GM06990 (cell line): ENCODE measurements around the gene CEBPA.

Experiments used
- DNase-seq: peaks from one replicate; pipeline ENCODE4 v3.0.0-alpha.2; 2011; ENCODE audit not compliant: insufficient read length; ENCODE audit errors: extremely low read depth
- H3K27me3 ChIP-seq: replicated peaks from 2 replicates; pipeline ENCODE4 v1.6.0; 2011; ENCODE audit warnings: low read length; ENCODE audit not compliant: control insufficient read depth, insufficient read depth
- H3K36me3 ChIP-seq: 2 replicates; pipeline ENCODE4 v1.5.1; 2011; ENCODE audit warnings: low read length; ENCODE audit not compliant: control insufficient read depth, insufficient read depth
- H3K4me3 ChIP-seq: replicated peaks from 2 replicates; pipeline ENCODE4 v1.5.1; 2011; ENCODE audit warnings: low read depth, mild to moderate bottlenecking, control low read depth, low read length
- TF ChIP-seq, protein P1 (sequence below): IDR thresholded peaks from 2 replicates; pipeline ENCODE4 v1.5.1; 2011; ENCODE audit warnings: low read length, control low read depth, mild to moderate bottlenecking, inconsistent platforms; ENCODE audit not compliant: insufficient read depth, poor library complexity, severe bottlenecking

CEBPA gene

DNA sequence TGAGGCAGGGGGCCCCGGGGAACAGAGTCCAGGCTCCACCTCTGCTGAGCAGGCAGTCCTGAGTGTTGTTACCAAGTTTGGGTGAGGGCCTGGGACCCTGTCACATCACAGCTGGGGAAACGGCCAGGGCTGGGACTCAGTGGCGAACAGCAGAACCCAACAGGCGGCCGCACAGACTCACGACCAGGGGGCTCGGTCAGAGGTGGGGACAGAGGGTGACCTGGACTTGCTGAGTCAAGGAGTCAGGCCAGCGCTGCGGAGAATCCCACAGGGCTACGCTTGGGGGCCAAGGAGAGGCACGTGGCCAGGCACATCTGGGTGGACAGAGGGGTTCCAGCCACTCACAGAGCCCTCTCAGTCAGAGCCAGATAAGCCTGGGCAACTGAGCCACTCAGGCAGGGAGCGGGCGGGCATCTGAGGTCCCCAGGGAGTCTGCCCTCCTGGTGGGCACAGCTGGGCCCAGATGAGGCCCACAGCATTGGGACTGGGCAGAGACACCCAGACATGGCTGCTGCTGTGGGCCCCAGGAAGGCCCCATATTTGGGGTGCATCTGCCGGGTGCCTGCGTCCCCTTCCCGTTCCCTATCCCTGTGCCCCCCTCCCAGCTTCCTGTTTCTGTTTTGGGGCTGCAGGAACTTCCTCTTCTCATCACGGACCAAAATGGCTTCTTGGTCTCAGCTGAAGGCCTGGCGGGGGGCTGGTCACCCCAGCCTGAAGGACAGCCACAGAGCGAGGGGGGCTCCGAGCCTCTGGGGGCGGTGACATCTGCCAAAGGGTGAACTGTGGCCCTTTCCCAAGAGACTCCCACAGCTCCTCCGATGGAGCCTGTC lies 34.0 kb downstream of the CEBPA start:
- no peak for DNase-seq
- TF ChIP-seq, protein P1, sequence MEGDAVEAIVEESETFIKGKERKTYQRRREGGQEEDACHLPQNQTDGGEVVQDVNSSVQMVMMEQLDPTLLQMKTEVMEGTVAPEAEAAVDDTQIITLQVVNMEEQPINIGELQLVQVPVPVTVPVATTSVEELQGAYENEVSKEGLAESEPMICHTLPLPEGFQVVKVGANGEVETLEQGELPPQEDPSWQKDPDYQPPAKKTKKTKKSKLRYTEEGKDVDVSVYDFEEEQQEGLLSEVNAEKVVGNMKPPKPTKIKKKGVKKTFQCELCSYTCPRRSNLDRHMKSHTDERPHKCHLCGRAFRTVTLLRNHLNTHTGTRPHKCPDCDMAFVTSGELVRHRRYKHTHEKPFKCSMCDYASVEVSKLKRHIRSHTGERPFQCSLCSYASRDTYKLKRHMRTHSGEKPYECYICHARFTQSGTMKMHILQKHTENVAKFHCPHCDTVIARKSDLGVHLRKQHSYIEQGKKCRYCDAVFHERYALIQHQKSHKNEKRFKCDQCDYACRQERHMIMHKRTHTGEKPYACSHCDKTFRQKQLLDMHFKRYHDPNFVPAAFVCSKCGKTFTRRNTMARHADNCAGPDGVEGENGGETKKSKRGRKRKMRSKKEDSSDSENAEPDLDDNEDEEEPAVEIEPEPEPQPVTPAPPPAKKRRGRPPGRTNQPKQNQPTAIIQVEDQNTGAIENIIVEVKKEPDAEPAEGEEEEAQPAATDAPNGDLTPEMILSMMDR = no peak
- Histone ChIP-seq H3K4me3 (no peak overlapping the region), H3K36me3 (no peaks in the 10 kb centered on the region), H3K27me3 (no peaks in the 10 kb centered on the region)

DNA sequence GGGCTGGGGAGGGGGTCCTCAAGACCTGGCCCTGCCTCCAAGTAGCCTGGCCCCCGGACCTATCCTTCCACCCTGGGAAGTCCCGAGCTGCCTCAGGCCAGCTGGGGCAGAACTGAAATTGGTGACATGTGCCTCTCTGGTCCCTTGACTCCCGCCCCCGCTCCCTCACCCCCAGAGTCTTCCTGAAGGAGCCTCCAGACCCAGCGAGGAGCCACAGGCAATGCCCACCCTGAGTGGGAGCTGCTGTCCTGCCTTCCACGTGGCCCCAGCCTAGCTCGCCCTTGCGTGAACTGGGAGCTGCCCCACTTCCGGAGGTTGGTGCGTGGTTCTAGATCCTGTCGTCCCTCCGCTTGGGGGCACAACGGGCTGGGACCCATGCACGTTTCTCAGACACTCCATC lies 34.6 kb downstream of the CEBPA start:
- peak; percentile 43 for DNase-seq
- Histone ChIP-seq H3K36me3 (no peaks in the 10 kb centered on the region), H3K27me3 (no peaks in the 10 kb centered on the region), H3K4me3 (no peak overlapping the region)
- TF ChIP-seq, protein P1 = no peak

DNA sequence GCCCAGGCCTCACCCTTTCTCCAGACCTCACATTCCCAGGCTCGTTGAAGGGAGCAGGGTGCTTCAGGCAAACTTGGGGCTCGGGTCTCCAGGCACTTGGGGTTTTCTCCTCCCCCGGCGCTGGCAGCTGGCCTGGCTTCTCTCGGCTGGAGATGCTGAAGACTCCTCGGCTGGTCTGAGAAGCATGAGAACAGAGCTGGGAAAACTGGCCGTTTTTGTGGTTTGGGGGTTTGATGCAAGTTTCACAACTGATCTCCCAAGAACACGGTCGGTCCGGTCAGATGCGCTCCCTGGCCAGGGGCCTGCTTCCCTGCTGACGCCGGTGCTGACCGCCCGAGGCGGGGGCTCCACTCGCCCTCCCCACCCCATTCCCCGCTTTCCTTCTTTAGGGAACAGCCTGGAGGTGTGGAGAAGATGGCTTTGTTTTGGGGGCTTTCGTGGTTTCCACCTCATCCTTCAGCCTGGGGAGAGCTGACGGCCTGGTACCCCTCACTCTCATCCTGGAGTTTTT lies 35.3 kb downstream of the CEBPA start:
- TF ChIP-seq, protein P1 = no peak
- no peak for DNase-seq
- H3K4me3 ChIP-seq = no peak overlapping the region
- H3K36me3 ChIP-seq = no peaks in the 10 kb centered on the region
- no peaks in the 10 kb centered on the region for H3K27me3 ChIP-seq

GRCh38 chr19:33264881-33265445 lies 37.4 kb downstream of the CEBPA start:
- DNase-seq = no peak
- H3K27me3 ChIP-seq = no peaks in the 10 kb centered on the region

GRCh38 chr19:33263325-33264023 lies 38.9 kb downstream of the CEBPA start:
- Histone ChIP-seq H3K36me3 (no peaks in the 10 kb centered on the region), H3K27me3 (no peaks in the 10 kb centered on the region), H3K4me3 (no peak overlapping the region)
- no peak for DNase-seq
- TF ChIP-seq, protein P1 = no peak

More at GRCh38 chr19:33264881-33265445, 37.4 kb downstream of the CEBPA start:
- Histone ChIP-seq H3K4me3 (no peak overlapping the region), H3K36me3 (no peaks in the 10 kb centered on the region)
- TF ChIP-seq, protein P1 = no peak
